ENCODE data around the gene GPBAR1.

DNA sequence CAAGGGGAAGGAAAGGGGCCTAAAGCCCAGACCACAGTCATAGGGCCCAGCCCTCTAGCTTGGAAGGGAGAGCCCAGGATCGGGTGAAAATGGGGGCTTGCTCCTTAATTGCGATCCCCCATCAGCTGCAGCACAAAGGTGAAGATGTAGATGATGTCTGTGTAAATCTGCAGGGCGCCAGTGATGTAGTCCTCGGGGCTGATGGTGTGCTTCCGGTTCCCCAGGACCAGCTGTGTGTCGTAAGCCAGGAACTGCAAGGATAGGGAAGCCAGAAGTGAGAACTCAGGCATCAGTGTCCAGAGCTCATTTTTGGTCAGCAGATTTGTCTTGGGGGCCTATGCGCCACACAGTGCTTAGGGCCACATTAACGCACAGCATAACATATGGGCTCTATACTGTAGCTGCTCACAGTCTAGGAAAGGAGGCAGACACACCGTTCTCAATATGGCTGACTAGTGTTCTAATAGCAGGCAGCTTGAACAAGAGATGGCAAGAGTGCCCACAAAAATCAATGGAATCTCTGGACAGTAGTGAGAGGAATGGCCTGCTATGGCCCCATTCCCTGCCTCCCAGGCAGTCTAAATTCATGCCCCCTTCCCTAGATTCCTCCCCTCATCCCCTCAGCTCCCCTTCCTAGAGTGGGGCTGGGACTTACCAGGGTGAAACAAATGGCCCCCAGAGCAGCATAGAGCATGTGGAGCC is 14.7 kb downstream of the GPBAR1 start:
- TF ChIP-seq, protein P1, sequence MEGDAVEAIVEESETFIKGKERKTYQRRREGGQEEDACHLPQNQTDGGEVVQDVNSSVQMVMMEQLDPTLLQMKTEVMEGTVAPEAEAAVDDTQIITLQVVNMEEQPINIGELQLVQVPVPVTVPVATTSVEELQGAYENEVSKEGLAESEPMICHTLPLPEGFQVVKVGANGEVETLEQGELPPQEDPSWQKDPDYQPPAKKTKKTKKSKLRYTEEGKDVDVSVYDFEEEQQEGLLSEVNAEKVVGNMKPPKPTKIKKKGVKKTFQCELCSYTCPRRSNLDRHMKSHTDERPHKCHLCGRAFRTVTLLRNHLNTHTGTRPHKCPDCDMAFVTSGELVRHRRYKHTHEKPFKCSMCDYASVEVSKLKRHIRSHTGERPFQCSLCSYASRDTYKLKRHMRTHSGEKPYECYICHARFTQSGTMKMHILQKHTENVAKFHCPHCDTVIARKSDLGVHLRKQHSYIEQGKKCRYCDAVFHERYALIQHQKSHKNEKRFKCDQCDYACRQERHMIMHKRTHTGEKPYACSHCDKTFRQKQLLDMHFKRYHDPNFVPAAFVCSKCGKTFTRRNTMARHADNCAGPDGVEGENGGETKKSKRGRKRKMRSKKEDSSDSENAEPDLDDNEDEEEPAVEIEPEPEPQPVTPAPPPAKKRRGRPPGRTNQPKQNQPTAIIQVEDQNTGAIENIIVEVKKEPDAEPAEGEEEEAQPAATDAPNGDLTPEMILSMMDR (IDR thresholded peaks at IDR 0.05; ENCODE audit: low read depth, low read length, missing input control) = no peak
- TF ChIP-seq, protein P2, sequence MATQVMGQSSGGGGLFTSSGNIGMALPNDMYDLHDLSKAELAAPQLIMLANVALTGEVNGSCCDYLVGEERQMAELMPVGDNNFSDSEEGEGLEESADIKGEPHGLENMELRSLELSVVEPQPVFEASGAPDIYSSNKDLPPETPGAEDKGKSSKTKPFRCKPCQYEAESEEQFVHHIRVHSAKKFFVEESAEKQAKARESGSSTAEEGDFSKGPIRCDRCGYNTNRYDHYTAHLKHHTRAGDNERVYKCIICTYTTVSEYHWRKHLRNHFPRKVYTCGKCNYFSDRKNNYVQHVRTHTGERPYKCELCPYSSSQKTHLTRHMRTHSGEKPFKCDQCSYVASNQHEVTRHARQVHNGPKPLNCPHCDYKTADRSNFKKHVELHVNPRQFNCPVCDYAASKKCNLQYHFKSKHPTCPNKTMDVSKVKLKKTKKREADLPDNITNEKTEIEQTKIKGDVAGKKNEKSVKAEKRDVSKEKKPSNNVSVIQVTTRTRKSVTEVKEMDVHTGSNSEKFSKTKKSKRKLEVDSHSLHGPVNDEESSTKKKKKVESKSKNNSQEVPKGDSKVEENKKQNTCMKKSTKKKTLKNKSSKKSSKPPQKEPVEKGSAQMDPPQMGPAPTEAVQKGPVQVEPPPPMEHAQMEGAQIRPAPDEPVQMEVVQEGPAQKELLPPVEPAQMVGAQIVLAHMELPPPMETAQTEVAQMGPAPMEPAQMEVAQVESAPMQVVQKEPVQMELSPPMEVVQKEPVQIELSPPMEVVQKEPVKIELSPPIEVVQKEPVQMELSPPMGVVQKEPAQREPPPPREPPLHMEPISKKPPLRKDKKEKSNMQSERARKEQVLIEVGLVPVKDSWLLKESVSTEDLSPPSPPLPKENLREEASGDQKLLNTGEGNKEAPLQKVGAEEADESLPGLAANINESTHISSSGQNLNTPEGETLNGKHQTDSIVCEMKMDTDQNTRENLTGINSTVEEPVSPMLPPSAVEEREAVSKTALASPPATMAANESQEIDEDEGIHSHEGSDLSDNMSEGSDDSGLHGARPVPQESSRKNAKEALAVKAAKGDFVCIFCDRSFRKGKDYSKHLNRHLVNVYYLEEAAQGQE (IDR thresholded peaks at IDR 0.05) = no peak

Data from liver (tissue), 2 donors.